Measurements from ENCODE around the gene SETBP1. TPM values are rescaled to one million over a fixed set of nuclear protein-coding genes. Genes with fewer than 3 reads are reported as not detected.

Gene SETBP1
- total and polyA plus RNA-seq, 2 of the 13 experiments (the other 11 are each of a cell fraction or from before 2014, with no cell fraction given): 0.18 to 0.65 TPM

DNA sequence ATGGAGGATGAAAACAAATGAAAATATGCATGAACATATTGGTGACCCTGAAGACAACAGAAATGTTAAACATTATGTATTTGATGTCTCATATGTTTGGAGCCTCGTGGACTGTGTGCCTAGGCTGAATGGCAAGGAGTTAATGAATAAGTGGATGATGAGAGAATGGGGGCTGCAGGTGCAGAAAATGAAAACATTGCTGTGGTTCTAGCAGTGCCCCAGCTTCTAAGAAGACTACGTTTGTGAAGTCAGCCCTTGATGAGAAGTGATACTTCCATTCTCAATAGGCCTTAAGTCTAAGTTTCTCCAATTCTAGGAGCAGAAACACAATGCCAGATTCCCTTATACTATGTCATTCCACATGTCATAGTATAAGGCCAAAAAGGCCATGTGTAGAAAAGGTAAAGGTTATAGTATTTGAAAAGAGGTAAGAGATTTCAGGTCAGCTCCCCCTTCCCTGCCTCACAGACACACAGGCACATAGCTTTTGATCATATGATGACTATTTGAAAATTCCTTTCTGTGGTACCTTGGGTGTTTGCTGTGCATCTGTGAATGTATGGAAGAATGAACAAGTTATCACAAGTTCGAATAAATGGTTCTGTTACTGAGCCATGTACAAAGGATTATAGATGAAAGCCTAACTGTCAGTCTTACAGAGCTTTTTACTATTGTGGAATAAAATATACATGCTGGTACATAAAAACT is 280.8 kb downstream of the SETBP1 start (continued):
- TF ChIP-seq MTA1 (CRISPR knock-in tag; IDR thresholded peaks at IDR 0.05; ENCODE audit: borderline replicate concordance): no peak
- no peak for TF ChIP-seq YY1 (IDR thresholded peaks at IDR 0.05; ENCODE audit: insufficient read depth, insufficient replicate concordance, low read depth, low read length)
- no peak for TF ChIP-seq ZNF510 (CRISPR knock-in tag; IDR thresholded peaks at IDR 0.05; ENCODE audit: low read depth)
- TF ChIP-seq ZNF501 (CRISPR knock-in tag; IDR thresholded peaks at IDR 0.05): no peak
- TF ChIP-seq, protein P1, sequence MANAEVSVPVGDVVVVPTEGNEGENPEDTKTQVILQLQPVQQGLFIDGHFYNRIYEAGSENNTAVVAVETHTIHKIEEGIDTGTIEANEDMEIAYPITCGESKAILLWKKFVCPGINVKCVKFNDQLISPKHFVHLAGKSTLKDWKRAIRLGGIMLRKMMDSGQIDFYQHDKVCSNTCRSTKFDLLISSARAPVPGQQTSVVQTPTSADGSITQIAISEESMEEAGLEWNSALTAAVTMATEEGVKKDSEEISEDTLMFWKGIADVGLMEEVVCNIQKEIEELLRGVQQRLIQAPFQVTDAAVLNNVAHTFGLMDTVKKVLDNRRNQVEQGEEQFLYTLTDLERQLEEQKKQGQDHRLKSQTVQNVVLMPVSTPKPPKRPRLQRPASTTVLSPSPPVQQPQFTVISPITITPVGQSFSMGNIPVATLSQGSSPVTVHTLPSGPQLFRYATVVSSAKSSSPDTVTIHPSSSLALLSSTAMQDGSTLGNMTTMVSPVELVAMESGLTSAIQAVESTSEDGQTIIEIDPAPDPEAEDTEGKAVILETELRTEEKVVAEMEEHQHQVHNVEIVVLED (CRISPR knock-in tag; IDR thresholded peaks at IDR 0.05; ENCODE audit: borderline replicate concordance): no peak

DNA sequence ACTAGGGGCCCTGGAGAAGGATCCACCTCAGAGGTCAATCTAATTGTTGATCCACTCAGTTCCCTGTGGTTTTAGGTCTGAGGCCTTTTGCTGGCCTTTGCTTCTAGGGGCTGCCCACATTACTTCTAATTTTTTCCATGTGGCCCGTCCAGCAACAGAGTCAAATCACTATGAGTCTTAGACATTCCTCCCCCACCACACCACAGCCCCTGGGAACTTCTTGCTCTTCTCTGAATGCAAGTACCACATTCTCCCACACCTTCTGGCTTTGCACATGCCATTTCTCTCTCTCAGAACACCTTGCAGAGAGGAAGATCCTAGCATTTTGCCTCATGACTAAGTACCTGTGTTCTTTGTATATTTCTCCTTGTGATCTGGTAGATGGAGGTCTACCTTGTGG is 286.9 kb downstream of the SETBP1 start:
- ATAC-seq: no peak
- Histone ChIP-seq H3K79me2 (ENCODE audit: insufficient read depth, low read length) (no peaks in the 10 kb centered on the region), H3K4me2 (ENCODE audit: low read depth, low read length) (no peak overlapping the region), H2AFZ (ENCODE audit: low read length) (no peak overlapping the region), H3K36me3 (replicated peaks in 1 of 2; ENCODE audit: control insufficient read depth in 1 of 2, insufficient read depth in 2 of 2, low read length in 2 of 2) (no peaks in the 10 kb centered on the region), H3K4me3 (replicated peaks in 1 of 3; ENCODE audit: insufficient read depth in 1 of 3, low read depth in 2 of 3, low read length in 3 of 3) (no peak overlapping the region), H4K20me1 (ENCODE audit: insufficient read depth, low read length) (no peaks in the 10 kb centered on the region), H3K9me3 (ENCODE audit: low read length) (no peaks in the 10 kb centered on the region), H3K27me3 (ENCODE audit: control insufficient read depth in 1 of 2, insufficient read depth in 2 of 2, low read length in 2 of 2) (no peaks in the 10 kb centered on the region), H3K4me1 (ENCODE audit: insufficient read depth, low read length) (no peaks in the 10 kb centered on the region), H3K9ac (ENCODE audit: insufficient read depth, low read depth, low read length) (no peak overlapping the region), H3K27ac (ENCODE audit: extremely low read length, insufficient read depth, low read length) (no peak overlapping the region)
- ChIA-PET CTCF (ENCODE audit: low intra/inter-chr PET ratio, low total read pairs) (no interaction called here), POLR2A (no interaction called here)
- TF ChIP-seq ZNF562 (CRISPR knock-in tag; IDR thresholded peaks at IDR 0.05; ENCODE audit: borderline replicate concordance): no peak
- WGBS (ENCODE audit: low lambda C conversion rate): 46% methylated on average over 1 of the region's 1 CpG
- intact Hi-C loops (cut with micrococcal nuclease; ENCODE audit: unreplicated experiment): no loop called here
- no TSS peak for BruUV-seq (replicated peaks)
- in situ Hi-C loops (cut with HindIII; ENCODE audit: extremely low pct_ligation_motif_present, low pct_unique_long_range_greater_than_20kb): no loop called here
- FAIRE-seq: no peak
- no peak for DNase-seq (ENCODE audit: low spot score)
